GM13976 (cell line): ENCODE measurements around the gene UBXN1.

Experiments used
- DNase-seq: peaks from one replicate; pipeline ENCODE4 v3.0.0; 2012; ENCODE audit warnings: low spot score
- in situ Hi-C: fragments of 300-500 bp; cut with MboI; formaldehyde crosslinking; loops from one replicate; pipeline ENCODE4 v1.12.0; 2022; ENCODE audit warnings: low sequenced_read_pairs, mixed read lengths, inconsistent platforms; ENCODE audit not compliant: unreplicated experiment
- TF ChIP-seq, protein P1 (sequence below): IDR thresholded peaks from 2 replicates; pipeline ENCODE4 v1.5.1; 2012; ENCODE audit warnings: borderline replicate concordance, mild to moderate bottlenecking; ENCODE audit not compliant: insufficient read depth; ENCODE audit errors: extremely low read depth, missing control alignments, control extremely low read depth

UBXN1 gene

GRCh38 chr11:62726156-62726914 is 47.5 kb upstream of the UBXN1 start:
- no peak for DNase-seq
- in situ Hi-C loops = no loop called here
- TF ChIP-seq, protein P1, sequence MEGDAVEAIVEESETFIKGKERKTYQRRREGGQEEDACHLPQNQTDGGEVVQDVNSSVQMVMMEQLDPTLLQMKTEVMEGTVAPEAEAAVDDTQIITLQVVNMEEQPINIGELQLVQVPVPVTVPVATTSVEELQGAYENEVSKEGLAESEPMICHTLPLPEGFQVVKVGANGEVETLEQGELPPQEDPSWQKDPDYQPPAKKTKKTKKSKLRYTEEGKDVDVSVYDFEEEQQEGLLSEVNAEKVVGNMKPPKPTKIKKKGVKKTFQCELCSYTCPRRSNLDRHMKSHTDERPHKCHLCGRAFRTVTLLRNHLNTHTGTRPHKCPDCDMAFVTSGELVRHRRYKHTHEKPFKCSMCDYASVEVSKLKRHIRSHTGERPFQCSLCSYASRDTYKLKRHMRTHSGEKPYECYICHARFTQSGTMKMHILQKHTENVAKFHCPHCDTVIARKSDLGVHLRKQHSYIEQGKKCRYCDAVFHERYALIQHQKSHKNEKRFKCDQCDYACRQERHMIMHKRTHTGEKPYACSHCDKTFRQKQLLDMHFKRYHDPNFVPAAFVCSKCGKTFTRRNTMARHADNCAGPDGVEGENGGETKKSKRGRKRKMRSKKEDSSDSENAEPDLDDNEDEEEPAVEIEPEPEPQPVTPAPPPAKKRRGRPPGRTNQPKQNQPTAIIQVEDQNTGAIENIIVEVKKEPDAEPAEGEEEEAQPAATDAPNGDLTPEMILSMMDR = no peak

DNA sequence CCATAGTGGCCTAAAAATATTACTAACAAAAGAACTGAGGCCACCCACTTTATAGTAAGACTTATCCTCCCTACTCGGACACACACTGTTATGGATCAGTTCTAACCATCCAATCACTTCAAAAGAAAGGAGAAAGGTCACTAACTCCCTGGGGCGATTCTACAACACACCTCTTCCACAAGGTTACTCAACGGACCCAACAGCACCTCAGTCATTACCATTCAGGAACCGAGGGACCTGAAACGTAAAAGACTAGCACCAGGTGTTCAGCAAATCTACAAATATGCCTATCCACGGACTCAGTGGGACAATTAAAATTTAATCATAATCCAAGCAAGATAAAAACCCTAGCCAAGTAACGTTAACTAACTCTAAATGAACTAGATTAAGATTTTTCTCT is 46.8 kb upstream of the UBXN1 start:
- TF ChIP-seq, protein P1 = no peak
- in situ Hi-C loops = no loop called here
- no peak for DNase-seq

DNA sequence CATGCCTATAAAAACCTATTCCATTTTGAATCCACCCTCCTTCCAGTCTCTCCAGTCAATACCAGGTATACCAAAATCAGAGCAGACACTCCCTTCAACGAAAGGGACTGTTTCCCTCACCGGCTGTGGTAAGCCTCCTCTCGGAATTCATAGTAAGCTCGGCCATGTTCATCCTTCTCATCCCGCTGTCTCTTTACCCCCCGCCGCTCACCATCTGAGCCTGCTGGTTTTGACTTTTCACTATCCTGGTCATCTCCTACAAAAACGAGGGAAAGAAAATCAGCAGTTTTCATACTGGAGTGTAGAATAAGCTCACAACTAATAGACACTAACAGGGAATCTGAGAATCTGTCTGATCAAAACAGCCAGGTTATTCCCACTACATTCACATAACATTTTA is 45.3 kb upstream of the UBXN1 start:
- in situ Hi-C loops = no loop called here
- TF ChIP-seq, protein P1 = no peak
- DNase-seq = no peak

- TF ChIP-seq, protein P1 = no peak
- in situ Hi-C loops = no loop called here
- no peak for DNase-seq
Measured at GRCh38 chr11:62721994-62722393, 43.1 kb upstream of the UBXN1 start.

- TF ChIP-seq, protein P1 = no peak
- in situ Hi-C loops = no loop called here
- DNase-seq = no peak
Measured at GRCh38 chr11:62719302-62719978, 40.6 kb upstream of the UBXN1 start.

GRCh38 chr11:62716816-62717215 is 37.9 kb upstream of the UBXN1 start:
- DNase-seq = no peak
- TF ChIP-seq, protein P1 = no peak
- in situ Hi-C loops = no loop called here
